HCT116 (cell line): ENCODE results near the gene AASDH.

Experiments used
- EZH2 ChIP-seq: fragments of 200-600 bp; sonication (generic); IDR thresholded peaks from 2 replicates; pipeline ENCODE4 v1.6.1; 2017; ENCODE audit warnings: antibody characterized with exemption, mixed run types
- EZH2phosphoT487 ChIP-seq: fragments of 200-600 bp; IDR thresholded peaks from 2 replicates; pipeline ENCODE4 v1.6.1; 2018; ENCODE audit warnings: antibody characterized with exemption, borderline replicate concordance
- JUND ChIP-seq: IDR thresholded peaks from 2 replicates; pipeline ENCODE4 v1.6.1; 2012
- POLR2A ChIP-seq: IDR thresholded peaks from 2 replicates; pipeline ENCODE4 v1.7.0; 2011; ENCODE audit warnings: borderline replicate concordance; ENCODE audit not compliant: insufficient read depth, insufficient read length; ENCODE audit errors: extremely low read depth
- ZFX ChIP-seq: fragments of 450-650 bp; IDR thresholded peaks from 2 replicates; pipeline ENCODE4 v1.6.1; 2017
- TF ChIP-seq, protein P1 (sequence below), 3 experiments: fragments of 200-600 bp in 1 of 3; sonication (generic) in 1 of 3; IDR thresholded peaks in 2 of 3; conservative IDR thresholded peaks in 1 of 3; 2 replicates each; pipeline ENCODE4 v1.5.1; 2012 to 2017; ENCODE audit warnings: low read depth in 2 of 3, low read length in 2 of 3, antibody characterized with exemption in 1 of 3, borderline replicate concordance in 1 of 3, control low read depth in 1 of 3, mild to moderate bottlenecking in 1 of 3, mixed read lengths in 1 of 3, mixed run types in 1 of 3, moderate library complexity in 1 of 3; ENCODE audit not compliant: insufficient read depth in 1 of 3
- TF ChIP-seq, protein P2 (sequence below): IDR thresholded peaks from 2 replicates; pipeline ENCODE4 v1.6.1; 2012
- TF ChIP-seq, protein P3 (sequence below): IDR thresholded peaks from 2 replicates; pipeline ENCODE4 v1.6.1; 2012
- TF ChIP-seq, protein P4 (sequence below): IDR thresholded peaks from 2 replicates; pipeline ENCODE4 v1.6.1; 2012; ENCODE audit warnings: low read depth

DNA sequence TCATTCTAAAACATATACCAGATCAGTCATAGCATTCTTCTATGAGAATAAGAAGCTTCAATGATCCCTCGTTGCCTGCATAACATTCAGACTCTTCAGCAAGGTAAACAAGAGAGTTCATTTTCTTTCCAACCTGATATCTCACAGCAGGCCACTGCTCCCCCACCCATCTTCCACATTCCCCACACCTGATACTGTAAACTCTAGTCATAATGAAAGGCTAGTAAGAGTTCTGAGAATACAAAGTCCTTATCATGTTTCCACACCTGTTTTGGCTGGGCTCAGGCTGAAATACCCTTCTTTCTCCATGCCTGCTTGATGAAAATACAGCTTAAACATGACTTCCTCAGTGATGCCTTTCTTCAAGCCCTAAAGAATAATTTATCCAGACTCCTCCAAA lies 2.3 kb upstream of the AASDH start:
- no peak for TF ChIP-seq EZH2
- TF ChIP-seq, protein P1, sequence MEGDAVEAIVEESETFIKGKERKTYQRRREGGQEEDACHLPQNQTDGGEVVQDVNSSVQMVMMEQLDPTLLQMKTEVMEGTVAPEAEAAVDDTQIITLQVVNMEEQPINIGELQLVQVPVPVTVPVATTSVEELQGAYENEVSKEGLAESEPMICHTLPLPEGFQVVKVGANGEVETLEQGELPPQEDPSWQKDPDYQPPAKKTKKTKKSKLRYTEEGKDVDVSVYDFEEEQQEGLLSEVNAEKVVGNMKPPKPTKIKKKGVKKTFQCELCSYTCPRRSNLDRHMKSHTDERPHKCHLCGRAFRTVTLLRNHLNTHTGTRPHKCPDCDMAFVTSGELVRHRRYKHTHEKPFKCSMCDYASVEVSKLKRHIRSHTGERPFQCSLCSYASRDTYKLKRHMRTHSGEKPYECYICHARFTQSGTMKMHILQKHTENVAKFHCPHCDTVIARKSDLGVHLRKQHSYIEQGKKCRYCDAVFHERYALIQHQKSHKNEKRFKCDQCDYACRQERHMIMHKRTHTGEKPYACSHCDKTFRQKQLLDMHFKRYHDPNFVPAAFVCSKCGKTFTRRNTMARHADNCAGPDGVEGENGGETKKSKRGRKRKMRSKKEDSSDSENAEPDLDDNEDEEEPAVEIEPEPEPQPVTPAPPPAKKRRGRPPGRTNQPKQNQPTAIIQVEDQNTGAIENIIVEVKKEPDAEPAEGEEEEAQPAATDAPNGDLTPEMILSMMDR (IDR thresholded peaks at IDR 0.05 in 2 of 3, conservative IDR thresholded peaks at IDR 0.05 in 1 of 3; ENCODE audit: borderline replicate concordance in 1 of 3, insufficient read depth in 1 of 3, low read depth in 2 of 3, low read length in 2 of 3), result no peak
- TF ChIP-seq, protein P2, sequence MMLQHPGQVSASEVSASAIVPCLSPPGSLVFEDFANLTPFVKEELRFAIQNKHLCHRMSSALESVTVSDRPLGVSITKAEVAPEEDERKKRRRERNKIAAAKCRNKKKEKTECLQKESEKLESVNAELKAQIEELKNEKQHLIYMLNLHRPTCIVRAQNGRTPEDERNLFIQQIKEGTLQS, result no peak
- TF ChIP-seq JUND, result no peak
- TF ChIP-seq ZFX, result no peak
- TF ChIP-seq, protein P3, sequence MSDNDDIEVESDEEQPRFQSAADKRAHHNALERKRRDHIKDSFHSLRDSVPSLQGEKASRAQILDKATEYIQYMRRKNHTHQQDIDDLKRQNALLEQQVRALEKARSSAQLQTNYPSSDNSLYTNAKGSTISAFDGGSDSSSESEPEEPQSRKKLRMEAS, result no peak
- TF ChIP-seq POLR2A, result no peak
- TF ChIP-seq EZH2phosphoT487, result no peak
- TF ChIP-seq, protein P4, sequence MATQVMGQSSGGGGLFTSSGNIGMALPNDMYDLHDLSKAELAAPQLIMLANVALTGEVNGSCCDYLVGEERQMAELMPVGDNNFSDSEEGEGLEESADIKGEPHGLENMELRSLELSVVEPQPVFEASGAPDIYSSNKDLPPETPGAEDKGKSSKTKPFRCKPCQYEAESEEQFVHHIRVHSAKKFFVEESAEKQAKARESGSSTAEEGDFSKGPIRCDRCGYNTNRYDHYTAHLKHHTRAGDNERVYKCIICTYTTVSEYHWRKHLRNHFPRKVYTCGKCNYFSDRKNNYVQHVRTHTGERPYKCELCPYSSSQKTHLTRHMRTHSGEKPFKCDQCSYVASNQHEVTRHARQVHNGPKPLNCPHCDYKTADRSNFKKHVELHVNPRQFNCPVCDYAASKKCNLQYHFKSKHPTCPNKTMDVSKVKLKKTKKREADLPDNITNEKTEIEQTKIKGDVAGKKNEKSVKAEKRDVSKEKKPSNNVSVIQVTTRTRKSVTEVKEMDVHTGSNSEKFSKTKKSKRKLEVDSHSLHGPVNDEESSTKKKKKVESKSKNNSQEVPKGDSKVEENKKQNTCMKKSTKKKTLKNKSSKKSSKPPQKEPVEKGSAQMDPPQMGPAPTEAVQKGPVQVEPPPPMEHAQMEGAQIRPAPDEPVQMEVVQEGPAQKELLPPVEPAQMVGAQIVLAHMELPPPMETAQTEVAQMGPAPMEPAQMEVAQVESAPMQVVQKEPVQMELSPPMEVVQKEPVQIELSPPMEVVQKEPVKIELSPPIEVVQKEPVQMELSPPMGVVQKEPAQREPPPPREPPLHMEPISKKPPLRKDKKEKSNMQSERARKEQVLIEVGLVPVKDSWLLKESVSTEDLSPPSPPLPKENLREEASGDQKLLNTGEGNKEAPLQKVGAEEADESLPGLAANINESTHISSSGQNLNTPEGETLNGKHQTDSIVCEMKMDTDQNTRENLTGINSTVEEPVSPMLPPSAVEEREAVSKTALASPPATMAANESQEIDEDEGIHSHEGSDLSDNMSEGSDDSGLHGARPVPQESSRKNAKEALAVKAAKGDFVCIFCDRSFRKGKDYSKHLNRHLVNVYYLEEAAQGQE, result no peak
